Activated CD8-positive, alpha-beta T cell treated with anti-CD3 and anti-CD28 coated beads, Interleukin-2, amount 10 ng/mL, durations not matched to agents 7 days and 5 days (primary cell): ENCODE data around the gene GRIN3A. TPM values are rescaled to one million over a fixed set of nuclear protein-coding genes. Genes with fewer than 3 reads are reported as not detected.
"Not testable (repeated sequence)": the region's sequence is repeated elsewhere in the genome, so short reads cannot be mapped to it uniquely, and the experiment has no call there.

Experiments
- ATAC-seq: fragments of 150-1000 bp; cut with Tn5 transposase; one replicate; pipeline ENCODE4 v1.10.0; 2021; ENCODE audit warnings: moderate library complexity
- CTCF ChIA-PET: fragments of 350-600 bp; sonication (Branson Sonifier 250); formaldehyde crosslinking; loops from one replicate; lab custom pipeline; 2021; ENCODE audit warnings: antibody characterized with exemption; lab: Charles Lee
- POLR2A ChIA-PET: fragments of 350-600 bp; sonication (Branson Sonifier 250); formaldehyde crosslinking; loops from one replicate; lab custom pipeline; 2021; ENCODE audit warnings: antibody characterized with exemption; lab: Charles Lee
- DNase-seq: peaks from one replicate; pipeline ENCODE4 v3.0.0-alpha.2; 2020
- H3K27ac Mint-ChIP-seq: one replicate; pipeline ENCODE4 v1.8.0; 2021; ENCODE audit warnings: mild to moderate bottlenecking, mixed read lengths
- H3K27me3 Mint-ChIP-seq: one replicate; pipeline ENCODE4 v1.8.0; 2021; ENCODE audit warnings: low read depth, mixed read lengths
- H3K36me3 Mint-ChIP-seq: one replicate; pipeline ENCODE4 v1.8.0; 2021; ENCODE audit warnings: low read depth, mixed read lengths
- H3K4me1 Mint-ChIP-seq: one replicate; pipeline ENCODE4 v1.8.0; 2021; ENCODE audit warnings: low read depth, mixed read lengths
- H3K4me3 Mint-ChIP-seq: one replicate; pipeline ENCODE4 v1.8.0; 2021; ENCODE audit warnings: mild to moderate bottlenecking, mixed read lengths
- H3K9me3 Mint-ChIP-seq: one replicate; pipeline ENCODE4 v1.8.0; 2022; ENCODE audit warnings: mixed read lengths; ENCODE audit not compliant: insufficient read depth
- total RNA-seq, 2 experiments: library from RNA; stranded (reverse); gene quantifications; one replicate each; pipeline ENCODE4 v1.2.3, GENCODE V29; 2021

The GRIN3A gene
- total RNA-seq, 2 experiments from 2014 or later, result not detected

DNA sequence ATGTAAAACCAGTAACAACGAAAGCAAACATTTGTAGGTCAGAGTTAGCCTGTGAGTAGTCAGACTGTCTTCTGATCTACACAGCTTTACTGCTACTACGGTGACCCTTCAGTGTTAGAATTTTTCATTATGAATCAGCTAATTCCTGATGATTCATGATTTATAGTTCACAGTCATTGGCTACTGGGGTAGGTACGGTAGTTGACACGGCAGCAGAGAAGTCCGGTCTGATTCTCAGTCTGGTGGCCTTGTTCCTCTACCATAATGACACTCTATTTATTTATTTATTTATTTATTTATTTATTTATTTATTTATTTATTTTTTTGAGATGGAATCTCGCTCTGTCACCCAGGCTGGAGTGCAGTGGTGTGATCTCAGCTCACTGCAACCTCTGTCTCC lies 148.4 kb downstream of the GRIN3A start:
- H3K9me3 Mint-ChIP-seq, H3K27ac Mint-ChIP-seq, H3K4me1 Mint-ChIP-seq, POLR2A ChIA-PET, H3K27me3 Mint-ChIP-seq, ATAC-seq, DNase-seq, H3K36me3 Mint-ChIP-seq, H3K4me3 Mint-ChIP-seq: not testable (repeated sequence)
- CTCF ChIA-PET, result interaction anchor here (1.5 kb wide), 1 partner anchor 11 kb away, joined by 7 read pairs; no protein-coding TSS in a partner anchor

DNA sequence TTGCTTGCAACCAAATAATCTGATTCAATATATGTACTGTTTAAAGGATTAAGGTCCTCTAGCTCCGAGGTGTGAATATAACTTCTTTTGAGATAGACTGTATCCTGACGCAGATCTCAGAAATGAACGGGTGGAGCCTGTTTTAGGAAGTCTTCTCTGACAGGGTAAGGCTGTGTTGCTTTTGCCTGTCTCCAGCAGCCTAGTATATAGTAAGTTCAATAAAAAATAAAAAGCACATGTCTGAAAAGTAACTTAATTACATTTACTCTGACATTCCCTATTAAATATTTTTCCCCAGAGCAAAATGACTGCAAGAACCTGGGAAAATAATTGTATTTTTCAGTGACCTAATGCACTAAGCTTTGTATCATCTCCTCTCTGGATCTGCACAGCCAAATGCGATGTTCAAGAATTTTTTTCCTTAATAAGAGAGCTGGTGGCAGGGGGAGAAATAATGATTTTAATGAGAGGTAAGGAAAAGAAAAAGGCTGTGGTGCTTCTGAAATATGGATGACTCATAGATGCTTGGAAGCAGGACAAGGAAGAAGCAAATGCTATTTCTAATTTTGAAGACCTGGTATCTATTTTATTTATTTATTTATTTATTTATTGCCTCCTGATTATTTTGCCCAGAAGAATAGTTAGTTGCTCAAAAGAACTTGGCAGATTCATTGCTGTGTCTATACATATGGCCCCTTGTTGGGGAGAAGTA lies 151.0 kb downstream of the GRIN3A start:
- CTCF ChIA-PET, result interaction anchor here (0.7 kb wide), 1 partner anchor 106 kb away, joined by 3 read pairs; no protein-coding TSS in a partner anchor
- no peak for ATAC-seq
- Mint-ChIP-seq H3K27me3 (peaks cover 3% of the 10 kb centered on the region), H3K4me1 (peaks cover 7% of the 10 kb centered on the region), H3K27ac (no peak overlapping the region), H3K4me3 (no peak overlapping the region), H3K9me3 (no peaks in the 10 kb centered on the region), H3K36me3 (no peaks in the 10 kb centered on the region)
- DNase-seq, result no peak
- POLR2A ChIA-PET, result no interaction called here

DNA sequence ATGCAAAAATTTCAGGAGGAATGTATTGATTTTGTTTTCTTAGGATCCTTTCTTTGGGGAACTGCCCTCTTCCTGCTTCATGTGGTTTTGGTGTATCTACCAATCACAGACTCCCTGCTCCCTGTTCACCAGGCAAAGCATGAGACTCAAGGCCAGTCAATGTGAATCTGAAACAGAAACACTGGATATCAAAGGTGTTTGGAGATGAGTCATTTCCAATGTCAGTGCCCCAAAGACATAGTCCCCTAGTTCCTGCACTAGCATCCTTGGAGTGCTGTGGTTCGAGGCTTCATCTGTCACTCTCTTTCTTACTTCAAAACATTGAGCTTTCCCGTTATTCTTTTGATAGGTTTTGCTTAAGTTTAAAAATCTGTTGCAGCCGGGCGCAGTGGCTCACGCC lies 151.8 kb downstream of the GRIN3A start:
- H3K4me3 Mint-ChIP-seq, result no peak overlapping the region
- ChIA-PET POLR2A (no interaction called here), CTCF (no interaction called here)

DNA sequence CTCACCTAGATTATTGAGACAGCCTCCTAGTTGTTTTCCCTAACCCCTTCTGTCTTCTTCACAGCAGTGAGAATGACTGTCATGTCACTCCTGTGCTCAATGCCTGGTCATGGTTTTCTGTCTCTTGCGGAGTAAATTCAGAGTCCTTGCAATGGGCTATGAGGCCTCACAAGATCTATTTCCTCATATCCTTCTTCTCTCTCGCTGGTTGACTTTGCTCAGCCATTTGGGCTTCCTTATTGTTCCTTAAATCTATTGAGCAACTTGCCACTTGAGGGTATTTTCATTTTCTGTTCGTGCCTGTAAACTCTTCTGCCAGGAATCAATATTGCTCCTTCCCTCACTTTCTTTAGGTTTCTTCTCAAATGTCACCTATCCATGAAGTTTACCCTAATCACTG lies 152.7 kb downstream of the GRIN3A start:
- DNase-seq (no peak), ATAC-seq (no peak)
- H3K27ac Mint-ChIP-seq, result no peak overlapping the region
- CTCF ChIA-PET, result no interaction called here
- no peak overlapping the region for H3K4me3 Mint-ChIP-seq
- H3K4me1 Mint-ChIP-seq, result peaks cover 7% of the 10 kb centered on the region
- POLR2A ChIA-PET, result no interaction called here
- no peaks in the 10 kb centered on the region for H3K36me3 Mint-ChIP-seq
- H3K27me3 Mint-ChIP-seq, result no peaks in the 10 kb centered on the region
- no peaks in the 10 kb centered on the region for H3K9me3 Mint-ChIP-seq

More for the DNA sequence above, 151.8 kb downstream of the GRIN3A start:
- DNase-seq, result peak; percentile 40
- ATAC-seq, result peak; percentile 85
- Mint-ChIP-seq H3K4me1 (peaks cover 7% of the 10 kb centered on the region), H3K36me3 (no peaks in the 10 kb centered on the region), H3K27me3 (no peaks in the 10 kb centered on the region), H3K9me3 (no peaks in the 10 kb centered on the region), H3K27ac (no peak overlapping the region)

DNA sequence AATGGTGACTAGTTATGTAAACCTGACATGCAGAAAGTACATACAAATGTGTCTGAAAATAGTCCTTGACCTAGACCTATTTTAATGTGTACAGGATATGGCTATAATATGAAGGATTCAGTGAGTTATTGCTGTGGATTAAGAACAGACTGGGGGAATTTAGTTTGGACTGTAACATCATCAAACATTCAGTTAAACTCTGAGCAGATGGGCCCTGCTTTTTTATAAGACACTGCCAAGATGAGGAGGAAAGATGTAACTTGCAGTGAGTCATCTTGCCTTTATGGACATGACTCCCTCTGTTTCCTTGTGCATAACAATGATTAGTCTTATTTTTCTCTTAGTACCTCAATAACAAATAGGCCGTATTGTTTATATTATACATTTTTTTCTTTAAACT lies 155.9 kb downstream of the GRIN3A start:
- no peak for ATAC-seq
- no peaks in the 10 kb centered on the region for H3K9me3 Mint-ChIP-seq

DNA sequence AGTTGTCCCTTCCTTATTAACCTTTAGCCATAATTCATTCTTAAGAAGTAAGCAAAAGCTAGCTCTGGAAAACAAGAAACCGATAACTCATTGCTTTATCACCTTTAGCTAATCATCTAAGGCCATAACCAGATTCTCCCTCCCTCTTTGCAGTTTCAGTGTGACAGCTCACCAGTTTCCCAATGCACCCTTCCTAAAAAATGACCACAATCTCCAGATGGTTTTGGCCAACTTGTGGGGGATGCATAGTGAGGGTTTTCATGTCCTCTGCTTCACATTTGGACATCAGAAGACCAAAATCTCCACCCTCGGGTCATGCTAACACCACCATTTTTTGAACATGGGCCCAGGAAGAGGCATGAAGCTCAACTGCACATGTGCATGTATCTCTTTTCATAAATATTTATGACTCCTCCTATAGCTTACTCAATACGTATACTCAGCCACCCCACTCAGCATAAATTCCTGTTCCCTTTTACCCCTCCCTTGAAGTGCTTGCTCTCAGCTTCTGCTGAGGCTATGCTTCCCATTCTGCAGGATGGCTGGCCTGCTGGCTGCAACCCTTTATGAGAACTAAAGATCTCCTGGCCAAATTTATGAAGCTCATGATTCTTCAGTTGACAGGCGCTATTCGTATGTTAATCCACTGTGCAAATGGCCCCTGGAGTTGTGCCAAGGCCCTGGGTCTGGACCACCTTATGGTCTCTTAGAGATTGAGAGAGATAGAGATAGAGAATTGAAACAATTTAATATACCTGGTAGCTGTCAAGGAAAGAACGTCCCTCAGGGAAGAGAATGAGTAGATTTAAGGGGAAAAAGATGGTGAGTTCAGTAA lies 158.5 kb downstream of the GRIN3A start:
- H3K4me1 Mint-ChIP-seq, result no peaks in the 10 kb centered on the region
- POLR2A ChIA-PET, result interaction anchor here (1.4 kb wide), 1 partner anchor 17 kb away, joined by 3 read pairs; no protein-coding TSS in a partner anchor

More for the DNA sequence above, 155.9 kb downstream of the GRIN3A start:
- H3K27me3 Mint-ChIP-seq, result no peaks in the 10 kb centered on the region
- H3K4me1 Mint-ChIP-seq, result peaks cover 7% of the 10 kb centered on the region
- no peaks in the 10 kb centered on the region for H3K36me3 Mint-ChIP-seq
- H3K4me3 Mint-ChIP-seq, result no peak overlapping the region
- POLR2A ChIA-PET, result no interaction called here
- no peak overlapping the region for H3K27ac Mint-ChIP-seq
- CTCF ChIA-PET, result no interaction called here
- no peak for DNase-seq

DNA sequence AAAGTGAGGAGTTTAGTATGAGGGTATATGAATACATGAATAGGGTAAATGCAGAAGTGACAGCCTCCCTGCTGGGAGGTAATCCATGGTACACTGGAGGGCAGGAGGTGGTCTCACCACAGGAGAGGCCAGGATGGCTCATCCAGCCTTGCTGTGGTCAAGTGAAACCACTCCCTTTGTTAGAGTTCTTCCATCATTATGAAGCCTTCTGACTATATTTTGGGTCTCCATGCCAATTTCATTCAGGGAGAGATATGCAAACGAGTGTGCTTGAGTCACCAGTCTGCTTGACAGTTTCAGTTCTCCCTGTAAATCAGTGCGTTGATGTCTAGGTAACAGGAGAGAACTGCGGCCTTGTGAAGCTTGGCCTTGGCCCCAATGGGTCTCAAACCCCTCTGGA lies 160.1 kb downstream of the GRIN3A start:
- POLR2A ChIA-PET, result no interaction called here
- ATAC-seq (no peak), DNase-seq (no peak)
- Mint-ChIP-seq H3K27me3 (no peaks in the 10 kb centered on the region), H3K9me3 (no peaks in the 10 kb centered on the region), H3K27ac (no peak overlapping the region), H3K4me3 (no peak overlapping the region), H3K4me1 (peaks cover 6% of the 10 kb centered on the region), H3K36me3 (no peaks in the 10 kb centered on the region)
- CTCF ChIA-PET, result no interaction called here

More for the DNA sequence above, 158.5 kb downstream of the GRIN3A start:
- CTCF ChIA-PET, result no interaction called here
- no peak for ATAC-seq
- Mint-ChIP-seq H3K27ac (no peak overlapping the region), H3K4me3 (no peak overlapping the region), H3K27me3 (no peaks in the 10 kb centered on the region), H3K9me3 (no peaks in the 10 kb centered on the region), H3K36me3 (no peaks in the 10 kb centered on the region)
- DNase-seq, result no peak

DNA sequence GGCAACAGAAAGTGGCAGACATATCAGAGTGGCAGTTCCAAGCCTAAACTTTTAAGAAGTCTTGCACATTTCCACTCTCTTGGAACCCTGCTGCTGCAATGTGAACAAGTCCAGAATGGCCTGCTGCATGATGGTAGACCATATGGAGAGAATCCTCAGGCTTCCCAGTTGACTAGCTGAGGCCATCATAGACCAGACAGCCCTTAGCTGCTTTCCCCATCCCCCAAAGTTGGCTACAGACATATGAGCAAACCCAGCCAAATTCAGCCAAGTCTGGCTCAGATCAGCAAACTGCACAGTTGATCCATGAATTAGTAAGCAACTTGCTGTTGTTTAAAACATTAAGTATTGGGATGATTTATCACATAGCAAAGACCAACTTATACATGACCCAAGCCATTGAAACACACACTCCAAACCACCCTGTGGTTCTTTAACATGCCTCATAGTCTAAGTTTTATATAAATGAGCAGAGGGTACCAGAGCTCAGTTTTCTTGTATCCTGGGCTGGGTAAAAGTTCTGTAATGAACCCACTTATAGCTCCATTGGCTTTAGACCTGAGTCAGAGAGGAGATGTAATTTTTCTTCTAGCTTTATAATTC lies 163.6 kb downstream of the GRIN3A start:
- peaks cover 4% of the 10 kb centered on the region for H3K36me3 Mint-ChIP-seq
- H3K27me3 Mint-ChIP-seq, result no peaks in the 10 kb centered on the region
- H3K9me3 Mint-ChIP-seq, result no peaks in the 10 kb centered on the region
- ChIA-PET CTCF (interaction anchor here (1.2 kb wide), 1 partner anchor 12 kb away, joined by 3 read pairs; no protein-coding TSS in a partner anchor), POLR2A (no interaction called here)
- no peak overlapping the region for H3K4me3 Mint-ChIP-seq
- DNase-seq (no peak), ATAC-seq (no peak)
- no peak overlapping the region for H3K27ac Mint-ChIP-seq
- H3K4me1 Mint-ChIP-seq, result peaks cover 40% of the 10 kb centered on the region

DNA sequence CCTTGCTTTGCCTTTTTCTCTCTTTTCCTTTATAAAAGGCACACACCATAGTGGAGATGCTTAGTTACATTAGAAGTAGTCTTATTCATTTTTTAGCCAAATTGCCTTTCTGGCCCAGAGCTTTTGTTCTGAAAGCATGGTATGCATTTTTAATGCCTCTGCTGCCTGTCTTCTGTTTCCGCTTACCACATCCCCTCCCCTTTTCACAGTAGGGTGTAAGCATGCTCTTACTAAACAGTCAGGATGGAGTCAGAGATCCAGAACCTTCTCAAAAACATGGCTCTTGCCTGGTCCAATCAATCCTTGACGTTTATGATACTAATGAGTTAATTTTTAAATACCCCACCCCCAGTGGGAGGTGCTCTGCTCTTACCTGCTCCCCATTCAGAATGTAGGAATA lies 166.1 kb downstream of the GRIN3A start:
- H3K4me1 Mint-ChIP-seq, result peaks cover 43% of the 10 kb centered on the region
- H3K27me3 Mint-ChIP-seq, result no peaks in the 10 kb centered on the region
- CTCF ChIA-PET, result interaction anchor here (1.0 to 2.1 kb wide), 3 partner anchors 11 to 90 kb away, joined by 3 to 9 read pairs (median 3); partner anchors contain the start of gene RNF20
- POLR2A ChIA-PET, result no interaction called here
- DNase-seq (no peak), ATAC-seq (no peak)
- no peak overlapping the region for H3K27ac Mint-ChIP-seq
- peaks cover 5% of the 10 kb centered on the region for H3K36me3 Mint-ChIP-seq
- no peak overlapping the region for H3K4me3 Mint-ChIP-seq
- no peaks in the 10 kb centered on the region for H3K9me3 Mint-ChIP-seq

DNA sequence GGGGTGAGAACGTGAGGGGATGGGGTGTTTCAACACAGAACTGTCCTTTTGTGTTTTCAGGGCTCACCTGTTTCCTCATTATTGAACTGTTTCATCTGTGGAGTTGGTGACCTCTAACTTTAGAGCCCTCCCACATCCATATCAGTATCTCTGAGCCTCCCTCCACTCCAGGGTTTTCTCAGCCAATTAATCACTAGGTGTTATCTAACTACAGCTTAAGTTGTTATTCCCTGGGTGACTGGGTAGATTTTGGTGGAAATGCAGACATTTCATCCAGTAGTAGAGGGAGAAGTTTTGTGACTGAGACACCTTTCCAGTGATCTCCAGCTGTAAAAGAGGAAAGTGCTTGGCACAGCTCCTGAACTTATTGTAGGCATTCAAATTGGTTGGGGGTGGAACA lies 167.3 kb downstream of the GRIN3A start:
- DNase-seq (no peak), ATAC-seq (no peak)
- Mint-ChIP-seq H3K27me3 (no peaks in the 10 kb centered on the region), H3K4me3 (no peak overlapping the region), H3K9me3 (no peaks in the 10 kb centered on the region), H3K27ac (no peak overlapping the region), H3K36me3 (peaks cover 8% of the 10 kb centered on the region), H3K4me1 (peaks cover 45% of the 10 kb centered on the region)
- CTCF ChIA-PET, result interaction anchor here (1.4 to 1.9 kb wide), 2 partner anchors 9 to 41 kb away, joined by 3 to 4 read pairs; no protein-coding TSS in a partner anchor
- POLR2A ChIA-PET, result interaction anchor here (1.0 kb wide), 1 partner anchor 88 kb away, joined by 3 read pairs; no protein-coding TSS in a partner anchor

DNA sequence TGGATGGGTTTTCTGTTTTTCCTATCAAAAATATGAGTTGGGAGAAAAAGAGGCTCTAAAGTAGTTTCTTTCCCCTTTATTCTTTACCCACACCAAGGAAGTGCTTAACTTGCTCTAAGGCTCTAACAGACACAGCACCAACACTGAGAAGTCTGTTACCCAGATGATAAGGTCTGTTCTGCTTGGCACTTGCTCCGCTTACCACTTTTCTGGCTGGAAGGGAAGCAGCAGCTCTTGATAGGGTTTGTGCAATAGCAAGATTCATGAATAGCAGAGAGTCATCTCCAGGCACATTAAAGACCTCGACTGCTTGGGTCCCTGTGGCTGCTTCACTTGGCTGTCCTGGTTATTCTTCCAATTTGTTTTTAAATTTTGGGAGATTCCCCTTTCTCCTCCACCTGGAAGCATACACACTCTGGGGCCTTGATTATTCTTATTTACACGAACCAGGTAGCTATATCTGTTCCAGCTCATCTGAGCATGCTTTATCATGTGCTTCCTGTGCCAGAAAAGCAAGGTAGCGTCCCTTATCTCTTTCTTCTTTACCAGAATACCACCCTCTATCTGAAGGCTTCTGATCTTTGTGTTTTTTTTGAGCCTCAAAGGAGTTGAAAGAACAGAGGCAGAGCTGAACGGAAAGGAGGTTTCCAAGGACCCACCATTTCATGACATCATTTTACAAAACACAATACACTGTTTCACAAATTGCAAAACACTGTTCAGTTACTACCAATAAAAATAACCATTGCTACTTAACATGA lies 168.5 kb downstream of the GRIN3A start:
- peak overlapping the region; percentile 75 for H3K27ac Mint-ChIP-seq
- H3K4me3 Mint-ChIP-seq, result no peak overlapping the region
- DNase-seq (no peak), ATAC-seq (peak; percentile 77)
- H3K36me3 Mint-ChIP-seq, result peaks cover 19% of the 10 kb centered on the region
- H3K4me1 Mint-ChIP-seq, result peaks cover 45% of the 10 kb centered on the region
- H3K9me3 Mint-ChIP-seq, result no peaks in the 10 kb centered on the region
- CTCF ChIA-PET, result interaction anchor here (1.9 kb wide), 1 partner anchor 40 kb away, joined by 4 read pairs; no protein-coding TSS in a partner anchor
- no peaks in the 10 kb centered on the region for H3K27me3 Mint-ChIP-seq
- POLR2A ChIA-PET, result no interaction called here
